H1 (cell line): Measurements from ENCODE around the gene FRMD4B.

Experiments used
- KDM1A ChIP-seq: fragments of 200-600, 300-600 bp; sonication (generic); IDR thresholded peaks from 2 replicates; pipeline ENCODE4 v1.7.1; 2016; ENCODE audit warnings: mild to moderate bottlenecking, low read length, borderline replicate concordance
- TAF1 ChIP-seq: IDR thresholded peaks from 2 replicates; pipeline ENCODE4 v1.6.1; 2011; ENCODE audit warnings: mild to moderate bottlenecking, low read depth, low read length
- TBP ChIP-seq: IDR thresholded peaks from 2 replicates; pipeline ENCODE4 v1.6.1; 2011; ENCODE audit warnings: low read depth, low read length, improper control_type of control experiment

DNA sequence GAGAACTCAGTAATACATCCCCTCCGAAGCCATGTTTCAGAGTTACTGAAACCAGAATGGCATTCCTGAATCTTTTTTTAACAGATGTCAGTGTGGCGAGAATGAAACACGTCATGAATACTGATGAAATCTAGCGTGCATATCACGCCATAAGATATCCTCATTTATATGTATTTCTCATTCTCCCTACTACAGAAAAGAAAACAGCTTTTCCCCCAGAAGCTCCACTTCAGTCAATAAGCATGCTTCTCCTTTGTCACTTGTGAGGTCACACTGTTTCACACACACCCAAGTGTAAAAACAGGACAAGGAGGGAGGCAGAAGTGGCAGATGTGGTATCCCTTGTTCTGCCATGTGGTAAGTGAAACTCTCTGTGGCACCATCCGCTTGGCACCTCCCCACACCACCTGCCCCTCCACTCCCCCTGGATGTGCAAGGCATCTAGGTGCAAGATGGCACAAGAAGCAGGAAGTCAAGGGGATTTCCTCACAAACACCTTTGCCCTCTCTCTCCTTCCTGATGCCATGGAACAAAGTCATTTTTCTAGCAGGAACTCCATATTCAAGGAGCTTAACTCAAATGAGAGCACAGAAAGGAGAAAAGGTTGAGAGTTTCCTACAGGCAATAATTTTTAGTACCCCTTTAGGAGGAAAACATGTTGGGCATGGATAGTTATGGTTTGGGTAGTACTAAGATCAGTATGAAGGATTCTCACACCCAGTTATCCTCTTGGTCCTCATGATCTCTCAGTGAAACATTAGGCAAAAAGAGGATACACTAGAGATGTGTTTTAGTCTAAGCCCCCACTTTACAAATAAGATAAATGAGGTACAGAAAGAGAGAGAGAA, 47.5 kb upstream of the FRMD4B start:
- TF ChIP-seq KDM1A: no peak
- no peak for TF ChIP-seq TAF1
- no peak for TF ChIP-seq TBP
